Measurements from ENCODE around the gene TNFRSF13B.
"Not testable (repeated sequence)": the region's sequence is repeated elsewhere in the genome, so short reads cannot be mapped to it uniquely, and the experiment has no call there.

Gene TNFRSF13B

GRCh38 chr17:16971458-16972338, at the start of gene TNFRSF13B:
Gene TNFRSF13B (minus strand): TSS chr17:16972118. CDS start chr17:16972075, 43 bp downstream.
- DNase-seq, result no peak

GRCh38 chr17:17021194-17021863, 49.4 kb upstream of the TNFRSF13B start:
- no peak for DNase-seq

GRCh38 chr17:17020821-17021193, 48.9 kb upstream of the TNFRSF13B start:
- no peak for DNase-seq

GRCh38 chr17:17019891-17020456, 48.1 kb upstream of the TNFRSF13B start:
- DNase-seq, result no peak

- DNase-seq, result no peak
Observed at GRCh38 chr17:17019430-17019762, 47.5 kb upstream of the TNFRSF13B start.

- DNase-seq, result no peak
Observed at GRCh38 chr17:17018612-17019429, 46.9 kb upstream of the TNFRSF13B start.

GRCh38 chr17:17018021-17018441, 46.1 kb upstream of the TNFRSF13B start:
- DNase-seq, result no peak

GRCh38 chr17:17017343-17018014, 45.6 kb upstream of the TNFRSF13B start:
- DNase-seq, result no peak

GRCh38 chr17:17016199-17017197, 44.6 kb upstream of the TNFRSF13B start:
- not testable (repeated sequence) for DNase-seq

GRCh38 chr17:17015230-17015629, 43.3 kb upstream of the TNFRSF13B start:
- DNase-seq, result no peak

GRCh38 chr17:17014748-17015124, 42.8 kb upstream of the TNFRSF13B start:
- not testable (repeated sequence) for DNase-seq

GRCh38 chr17:17013828-17014747, 42.2 kb upstream of the TNFRSF13B start:
- not testable (repeated sequence) for DNase-seq

- DNase-seq, result not testable (repeated sequence)
Observed at GRCh38 chr17:17011043-17011907, 39.4 kb upstream of the TNFRSF13B start.

- not testable (repeated sequence) for DNase-seq
Observed at GRCh38 chr17:17010545-17011034, 38.7 kb upstream of the TNFRSF13B start.

GRCh38 chr17:17009972-17010371, 38.1 kb upstream of the TNFRSF13B start:
- DNase-seq, result not testable (repeated sequence)

- DNase-seq, result not testable (repeated sequence)
Observed at GRCh38 chr17:17008621-17009397, 36.9 kb upstream of the TNFRSF13B start.

- not testable (repeated sequence) for DNase-seq
Observed at GRCh38 chr17:17007891-17008290, 36.0 kb upstream of the TNFRSF13B start.

All from activated CD4-positive, alpha-beta T cell treated with anti-CD3 and anti-CD28 coated beads for 48 hours (primary cell).